Natural killer cell (primary cell): ENCODE measurements around the gene CCNQ. TPM values are rescaled to one million over a fixed set of nuclear protein-coding genes. Genes with fewer than 3 reads are reported as not detected.

ENCODE experiments used
- ATAC-seq, 3 donors: fragments of 150-1000 bp in 2 of 3; fragments of 200-7000 bp in 1 of 3; cut with Tn5 transposase; 1 replicate in 1 of 3; 2 replicates in 2 of 3; pipeline ENCODE4 v1.10.0; 2021; ENCODE audit warnings: mild to moderate bottlenecking in 2 of 3, moderate library complexity in 2 of 3
- DNase-seq, 2 donors: peaks; one replicate each; pipeline versions ENCODE4 v3.0.0 to v3.0.0-alpha.2; 2013 to 2021; ENCODE audit warnings: mixed read lengths in 1 of 2
- H3K27ac ChIP-seq: one replicate; pipeline ENCODE4 v1.5.1; 2013; ENCODE audit warnings: mild to moderate bottlenecking, low read length
- H3K27me3 ChIP-seq: one replicate; pipeline ENCODE4 v1.6.1; 2013; ENCODE audit warnings: low read length; ENCODE audit not compliant: control insufficient read depth, insufficient read depth
- H3K36me3 ChIP-seq: one replicate; pipeline ENCODE4 v1.6.1; 2013; ENCODE audit warnings: low read length; ENCODE audit not compliant: control insufficient read depth, insufficient read depth
- H3K4me1 ChIP-seq: one replicate; pipeline ENCODE4 v1.6.1; 2013; ENCODE audit warnings: low read length; ENCODE audit not compliant: control insufficient read depth, insufficient read depth
- H3K4me3 ChIP-seq: one replicate; pipeline ENCODE4 v1.5.1; 2013; ENCODE audit warnings: low read length
- H3K9me3 ChIP-seq: one replicate; pipeline ENCODE4 v1.6.1; 2013; ENCODE audit warnings: low read length; ENCODE audit not compliant: control insufficient read depth, insufficient read depth
- H3K27ac Mint-ChIP-seq, 2 donors: one replicate each; pipeline ENCODE4 v1.8.0; 2022; ENCODE audit warnings: mild to moderate bottlenecking in 2 of 2, mixed read lengths in 2 of 2, moderate library complexity in 1 of 2
- H3K27me3 Mint-ChIP-seq, 2 donors: one replicate each; pipeline ENCODE4 v1.8.0; 2022; ENCODE audit warnings: low read depth in 2 of 2, mixed read lengths in 2 of 2
- H3K36me3 Mint-ChIP-seq: one replicate; pipeline ENCODE4 v1.8.0; 2022; ENCODE audit warnings: mixed read lengths
- H3K4me1 Mint-ChIP-seq, 2 donors: one replicate each; pipeline ENCODE4 v1.8.0; 2022; ENCODE audit warnings: mixed read lengths in 2 of 2
- H3K4me3 Mint-ChIP-seq: one replicate; pipeline ENCODE4 v1.8.0; 2022; ENCODE audit warnings: mild to moderate bottlenecking, moderate library complexity, mixed read lengths
- H3K9me3 Mint-ChIP-seq, 2 donors: one replicate each; pipeline ENCODE4 v1.8.0; 2022; ENCODE audit warnings: mixed read lengths in 2 of 2
- CTCF ChIP-seq: fragments of 200-600 bp; IDR thresholded peaks from one replicate; pipeline ENCODE4 v1.8.0; 2022; ENCODE audit warnings: antibody characterized with exemption
- WGBS: methylation state at CpG from one replicate; pipeline ENCODE4 v1.1.7; 2013; ENCODE audit warnings: missing lambda C conversion rate; ENCODE audit not compliant: insufficient coverage; 5-methylcytosine and 5-hydroxymethylcytosine counted together
- intact Hi-C: fragments of 100-400 bp; cut with micrococcal nuclease; formaldehyde crosslinking; loops from one replicate; pipeline ENCODE4 v1.14.2; 2022
- total RNA-seq, 4 donors: library from RNA; stranded (reverse); fragments of 120-200 nt in 1 of 4; gene quantifications; one replicate each; pipeline versions ENCODE4 v1.2.3 to v1.2.4, GENCODE V29; 2013 to 2022

The CCNQ gene
- total RNA-seq, 3 donors from 2014 or later (not counting 1 experiment from before 2014, with no cell fraction given), result 9.0 to 17.2 (median 12.5) TPM

- no peak for TF ChIP-seq CTCF
- H3K4me1 Mint-ChIP-seq, result no peaks in the 10 kb centered on the region
- intact Hi-C loops, result no loop called here
- no peaks in the 10 kb centered on the region for H3K27me3 ChIP-seq
- H3K36me3 Mint-ChIP-seq, result no peaks in the 10 kb centered on the region
- H3K27ac ChIP-seq, result no peak overlapping the region
- no peak overlapping the region for H3K4me3 ChIP-seq
- no peak overlapping the region for H3K27ac Mint-ChIP-seq
- no peaks in the 10 kb centered on the region for H3K4me1 ChIP-seq
- no peaks in the 10 kb centered on the region for H3K9me3 ChIP-seq
- no peak for ATAC-seq
- no peaks in the 10 kb centered on the region for H3K36me3 ChIP-seq
- no peak overlapping the region for H3K4me3 Mint-ChIP-seq
- 86% methylated on average over 35 of the region's 35 CpGs for WGBS
- H3K27me3 Mint-ChIP-seq, result peaks cover 2 to 14% of the 10 kb centered on the region in 2 donors
- DNase-seq, result no peak
- H3K9me3 Mint-ChIP-seq, result no peaks in the 10 kb centered on the region
These were observed 28.1 kb upstream of the CCNQ start for GRCh38 chrX:153626863-153627674.

GRCh38 chrX:153626025-153626633, 27.2 kb upstream of the CCNQ start:
- peaks cover 2 to 19% of the 10 kb centered on the region in 2 donors for H3K27me3 Mint-ChIP-seq
- Histone ChIP-seq H3K27me3 (no peaks in the 10 kb centered on the region), H3K36me3 (no peaks in the 10 kb centered on the region), H3K9me3 (no peaks in the 10 kb centered on the region), H3K4me1 (no peaks in the 10 kb centered on the region), H3K27ac (no peak overlapping the region), H3K4me3 (no peak overlapping the region)
- intact Hi-C loops, result no loop called here
- no peaks in the 10 kb centered on the region for H3K9me3 Mint-ChIP-seq
- H3K4me3 Mint-ChIP-seq, result no peak overlapping the region
- ATAC-seq (no peak), DNase-seq (no peak)
- WGBS, result 85% methylated on average over 13 of the region's 16 CpGs
- H3K36me3 Mint-ChIP-seq, result no peaks in the 10 kb centered on the region
- no peak for TF ChIP-seq CTCF
- H3K27ac Mint-ChIP-seq, result no peak overlapping the region
- H3K4me1 Mint-ChIP-seq, result no peaks in the 10 kb centered on the region

GRCh38 chrX:153625271-153626024, 26.5 kb upstream of the CCNQ start:
- Mint-ChIP-seq H3K36me3 (no peaks in the 10 kb centered on the region), H3K27ac (no peak overlapping the region), H3K4me1 (no peaks in the 10 kb centered on the region), H3K9me3 (no peaks in the 10 kb centered on the region), H3K27me3 (peaks cover 2 to 19% of the 10 kb centered on the region in 2 donors), H3K4me3 (no peak overlapping the region)
- no peak for TF ChIP-seq CTCF
- Histone ChIP-seq H3K4me1 (no peaks in the 10 kb centered on the region), H3K27me3 (no peaks in the 10 kb centered on the region), H3K4me3 (no peak overlapping the region), H3K9me3 (no peaks in the 10 kb centered on the region), H3K36me3 (no peaks in the 10 kb centered on the region), H3K27ac (no peak overlapping the region)
- ATAC-seq (no peak), DNase-seq (no peak)
- WGBS, result 86% methylated on average over 19 of the region's 21 CpGs
- intact Hi-C loops, result no loop called here
